Measurements from ENCODE around the gene TMED4.
A peak's percentile ranks its signal among the peaks of the same experiment; 100 is the strongest.

Gene TMED4

DNA sequence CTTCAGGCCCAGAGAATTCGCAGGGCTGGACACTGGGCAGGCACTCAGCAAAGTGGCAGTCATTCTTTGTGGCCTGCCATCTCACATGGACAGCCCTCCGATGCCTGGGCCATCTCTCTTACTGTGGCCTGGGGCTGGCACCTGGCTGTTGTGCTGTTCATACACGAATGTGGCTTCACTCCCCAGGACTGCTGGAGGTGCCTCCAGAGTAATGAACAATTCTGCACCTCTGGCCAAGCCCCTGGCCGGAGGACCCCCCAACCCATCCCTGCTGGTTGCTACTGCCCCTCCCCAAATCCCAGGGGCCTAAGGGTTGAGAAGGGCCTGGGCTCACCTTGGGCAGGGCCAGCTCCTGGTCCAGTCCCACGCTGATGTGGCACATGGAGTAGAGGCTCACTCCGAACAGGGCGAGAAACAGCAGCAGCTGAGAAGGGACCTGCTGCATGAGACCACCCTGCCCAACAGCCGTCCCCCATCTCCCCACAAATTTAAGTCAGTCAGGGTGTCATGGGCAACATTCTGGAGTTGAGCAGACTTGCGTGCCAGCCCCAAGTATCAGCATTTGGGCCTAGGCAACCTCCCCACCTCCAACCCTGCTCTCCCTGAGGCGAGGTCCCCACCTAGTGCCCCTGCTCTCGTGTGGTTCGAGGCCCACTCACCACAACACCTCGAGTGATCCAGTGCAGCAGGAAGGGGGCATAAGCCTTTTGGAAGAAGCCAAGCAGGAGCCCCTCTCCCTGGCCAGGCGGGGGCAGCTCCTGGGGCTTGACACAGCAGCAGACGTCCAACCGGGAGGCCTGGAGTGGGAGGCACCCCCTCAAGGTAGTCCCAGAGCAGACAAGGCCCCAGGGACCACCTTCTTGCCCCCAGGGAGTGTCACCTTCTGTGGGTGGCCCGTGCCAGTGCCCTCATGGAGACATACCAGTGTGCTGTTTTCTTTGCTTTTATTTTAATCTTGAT, 50.3 kb downstream of the TMED4 start:
- Histone ChIP-seq H3K14ac (ENCODE audit: low read length in 2 of 2) (no peak overlapping the region), H2AK5ac (ENCODE audit: low read length, severe bottlenecking) (no peak overlapping the region), H3K79me1 (replicated peaks; ENCODE audit: low read length, poor library complexity, severe bottlenecking) (no peaks in the 10 kb centered on the region), H2BK5ac (ENCODE audit: low read depth, low read length, poor library complexity, severe bottlenecking) (no peak overlapping the region), H3K18ac (ENCODE audit: low read depth in 1 of 2, low read length in 2 of 2) (peak overlapping the region in 1 of 2 experiments; percentile 21), H3K27ac (ENCODE audit: low read length, poor library complexity, severe bottlenecking) (no peak overlapping the region), H4K8ac (ENCODE audit: low read length) (no peak overlapping the region), H3K9ac (ENCODE audit: low read length) (no peak overlapping the region), H2BK12ac (ENCODE audit: low read length in 2 of 2) (peak overlapping the region in 1 of 2 experiments; percentile 42), H3K23ac (ENCODE audit: low read length in 2 of 2) (no peak overlapping the region), H2BK120ac (ENCODE audit: low read depth, low read length) (no peak overlapping the region), H3K9me3 (ENCODE audit: control insufficient read depth, low read length) (peaks cover 6% of the 10 kb centered on the region), H3K4ac (ENCODE audit: low read depth in 1 of 2, low read length in 2 of 2) (no peak overlapping the region), H3K36me3 (ENCODE audit: control insufficient read depth in 1 of 2, insufficient read depth in 2 of 2, low read depth in 1 of 2, low read length in 2 of 2) (peaks cover 0 to 5% of the 10 kb centered on the region in 2 experiments), H3K4me3 (ENCODE audit: insufficient read depth in 1 of 2, low read depth in 1 of 2, low read length in 2 of 2) (no peak overlapping the region), H3K4me2 (ENCODE audit: low read length, poor library complexity, severe bottlenecking) (no peak overlapping the region), H3K4me1 (ENCODE audit: control insufficient read depth, insufficient read depth, low read depth, low read length) (peaks cover 9% of the 10 kb centered on the region), H2BK15ac (ENCODE audit: low read depth, poor library complexity, severe bottlenecking) (no peak overlapping the region), H4K91ac (ENCODE audit: low read length) (peak overlapping the region; percentile 61), H2AFZ (ENCODE audit: low read depth, low read length) (no peak overlapping the region), H3K27me3 (ENCODE audit: control insufficient read depth in 1 of 2, insufficient read depth in 1 of 2, low read length in 2 of 2) (no peaks in the 10 kb centered on the region)
- DNase-seq = no peak
- 88% methylated on average over 16 of the region's 17 CpGs for WGBS

DNA sequence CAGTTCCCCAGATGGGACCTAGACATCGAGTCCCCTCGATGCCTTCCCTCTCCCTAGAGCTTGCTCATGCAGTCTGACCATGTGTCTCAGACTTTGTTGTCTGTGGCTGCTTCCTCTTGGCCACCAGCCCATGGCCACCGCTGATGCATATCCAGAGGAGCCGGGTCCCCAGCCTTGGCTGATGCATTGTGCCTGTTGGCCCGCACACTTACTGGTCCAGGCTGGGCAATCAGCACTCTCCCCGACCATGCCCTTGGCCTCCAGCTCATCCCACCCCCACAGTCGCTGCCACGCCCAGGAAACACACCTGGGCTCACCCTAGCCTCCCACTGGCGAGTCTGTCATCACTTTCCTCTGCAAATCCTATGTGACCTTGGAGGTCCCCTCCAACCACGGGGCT, 51.0 kb downstream of the TMED4 start:
- Histone ChIP-seq H3K4me1 (ENCODE audit: control insufficient read depth, insufficient read depth, low read depth, low read length) (peaks cover 9% of the 10 kb centered on the region), H3K27ac (ENCODE audit: low read length, poor library complexity, severe bottlenecking) (no peak overlapping the region)

More for the DNA sequence above, 51.0 kb downstream of the TMED4 start:
- Histone ChIP-seq H3K18ac (ENCODE audit: low read depth in 1 of 2, low read length in 2 of 2) (no peak overlapping the region), H3K23ac (ENCODE audit: low read length in 2 of 2) (no peak overlapping the region), H3K27me3 (ENCODE audit: control insufficient read depth in 1 of 2, insufficient read depth in 1 of 2, low read length in 2 of 2) (no peaks in the 10 kb centered on the region), H3K9me3 (ENCODE audit: control insufficient read depth, low read length) (peaks cover 6% of the 10 kb centered on the region), H3K14ac (ENCODE audit: low read length in 2 of 2) (no peak overlapping the region), H3K79me1 (replicated peaks; ENCODE audit: low read length, poor library complexity, severe bottlenecking) (no peaks in the 10 kb centered on the region), H2AFZ (ENCODE audit: low read depth, low read length) (no peak overlapping the region), H2AK5ac (ENCODE audit: low read length, severe bottlenecking) (no peak overlapping the region), H3K4me3 (ENCODE audit: insufficient read depth in 1 of 2, low read depth in 1 of 2, low read length in 2 of 2) (no peak overlapping the region), H3K9ac (ENCODE audit: low read length) (no peak overlapping the region), H2BK12ac (ENCODE audit: low read length in 2 of 2) (no peak overlapping the region), H3K4ac (ENCODE audit: low read depth in 1 of 2, low read length in 2 of 2) (no peak overlapping the region), H3K36me3 (ENCODE audit: control insufficient read depth in 1 of 2, insufficient read depth in 2 of 2, low read depth in 1 of 2, low read length in 2 of 2) (peaks cover 0 to 5% of the 10 kb centered on the region in 2 experiments), H3K4me2 (ENCODE audit: low read length, poor library complexity, severe bottlenecking) (no peak overlapping the region), H4K8ac (ENCODE audit: low read length) (no peak overlapping the region), H2BK5ac (ENCODE audit: low read depth, low read length, poor library complexity, severe bottlenecking) (no peak overlapping the region), H4K91ac (ENCODE audit: low read length) (no peak overlapping the region), H2BK15ac (ENCODE audit: low read depth, poor library complexity, severe bottlenecking) (no peak overlapping the region), H2BK120ac (ENCODE audit: low read depth, low read length) (no peak overlapping the region)
- DNase-seq = no peak
- WGBS = 81% methylated on average over 10 of the region's 10 CpGs

Data from mesenchymal stem cell (in vitro differentiated cells and primary cell).